ENCODE data around the gene TMEM39A. TPM values are rescaled to one million over a fixed set of nuclear protein-coding genes. Genes with fewer than 3 reads are reported as not detected.

Gene TMEM39A
- total RNA-seq, 1 donor from 2014 or later, result 12.2 TPM

- Histone ChIP-seq H3K9me3 (replicated peaks) (no peaks in the 10 kb centered on the region), H3K4me3 (no peak overlapping the region), H3K36me3 (peaks cover 90% of the 10 kb centered on the region), H3K27me3 (ENCODE audit: low read depth) (no peaks in the 10 kb centered on the region), H3K4me1 (peaks cover 28% of the 10 kb centered on the region), H3K27ac (replicated peaks) (peak overlapping the region; percentile 14)
- intact Hi-C loops (cut with micrococcal nuclease), result no loop called here
- no peak for TF ChIP-seq CTCF (IDR thresholded peaks at IDR 0.05; ENCODE audit: borderline replicate concordance)
- DNase-seq, result no peak
Measured at GRCh38 chr3:119506631-119507030, 43.2 kb upstream of the TMEM39A start.

GRCh38 chr3:119500901-119501300 is 37.5 kb upstream of the TMEM39A start:
- peak overlapping the region; percentile 98 for H3K27ac ChIP-seq (replicated peaks)
- intact Hi-C loops (cut with micrococcal nuclease), result no loop called here
- H3K9me3 ChIP-seq (replicated peaks), result no peaks in the 10 kb centered on the region
- DNase-seq, result no peak
- peak overlapping the region; percentile 93 for H3K4me3 ChIP-seq
- peaks cover 37% of the 10 kb centered on the region for H3K36me3 ChIP-seq
- no peaks in the 10 kb centered on the region for H3K27me3 ChIP-seq (ENCODE audit: low read depth)
- TF ChIP-seq CTCF (IDR thresholded peaks at IDR 0.05; ENCODE audit: borderline replicate concordance), result no peak
- H3K4me1 ChIP-seq, result peaks cover 51% of the 10 kb centered on the region

DNA sequence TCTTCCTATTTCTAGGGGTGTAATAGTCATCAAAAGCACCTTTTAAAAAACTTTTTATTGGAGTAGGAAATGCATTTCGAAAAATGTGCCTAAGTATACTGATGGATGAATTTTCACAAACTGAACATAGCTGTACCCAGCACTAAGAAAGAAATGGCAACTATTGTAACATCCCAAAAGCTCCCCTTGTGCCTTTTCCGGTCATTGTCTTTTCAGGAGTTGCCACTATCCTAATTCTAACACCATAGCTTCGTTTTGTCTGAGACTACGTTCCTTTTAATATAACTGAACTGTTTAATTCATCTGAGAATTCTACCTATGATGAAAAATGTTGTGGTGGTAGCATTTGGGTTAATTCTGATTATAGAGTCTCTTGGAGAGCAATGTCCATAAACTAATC is 36.9 kb upstream of the TMEM39A start:
- Histone ChIP-seq H3K4me1 (peaks cover 51% of the 10 kb centered on the region), H3K4me3 (peak overlapping the region; percentile 93), H3K27me3 (ENCODE audit: low read depth) (no peaks in the 10 kb centered on the region), H3K9me3 (replicated peaks) (no peaks in the 10 kb centered on the region), H3K36me3 (peaks cover 30% of the 10 kb centered on the region), H3K27ac (replicated peaks) (peak overlapping the region; percentile 98)
- no peak for TF ChIP-seq CTCF (IDR thresholded peaks at IDR 0.05; ENCODE audit: borderline replicate concordance)
- intact Hi-C loops (cut with micrococcal nuclease), result no loop called here
- no peak for DNase-seq

DNA sequence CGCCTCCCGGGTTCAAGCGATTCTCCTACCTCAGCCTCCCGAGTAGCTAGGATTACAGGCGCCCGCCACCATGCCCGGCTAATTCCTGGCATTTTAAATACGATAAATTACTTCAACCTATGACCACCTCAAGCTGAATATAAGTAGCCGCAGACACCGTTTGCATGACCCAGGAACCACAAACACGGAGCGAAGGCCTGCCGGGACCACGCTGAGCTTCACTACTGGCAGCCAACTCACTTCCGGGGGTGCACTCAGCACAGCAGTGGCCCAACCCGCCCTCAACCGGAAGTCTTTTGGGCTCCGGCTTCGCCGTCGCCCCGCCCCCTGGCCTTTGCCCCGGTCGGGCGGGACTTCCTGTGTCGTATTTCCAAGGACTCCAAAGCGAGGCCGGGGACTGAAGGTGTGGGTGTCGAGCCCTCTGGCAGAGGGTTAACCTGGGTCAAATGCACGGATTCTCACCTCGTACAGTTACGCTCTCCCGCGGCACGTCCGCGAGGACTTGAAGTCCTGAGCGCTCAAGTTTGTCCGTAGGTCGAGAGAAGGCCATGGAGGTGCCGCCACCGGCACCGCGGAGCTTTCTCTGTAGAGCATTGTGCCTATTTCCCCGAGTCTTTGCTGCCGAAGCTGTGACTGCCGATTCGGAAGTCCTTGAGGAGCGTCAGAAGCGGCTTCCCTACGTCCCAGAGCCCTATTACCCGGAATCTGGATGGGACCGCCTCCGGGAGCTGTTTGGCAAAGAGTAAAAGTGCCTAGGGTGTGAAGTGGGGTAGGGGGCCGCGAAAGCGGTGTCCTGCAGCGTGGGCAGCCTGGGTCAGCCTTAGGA is 35.0 kb upstream of the TMEM39A start, which contains the start of gene TIMMDC1:
Gene TIMMDC1, plus strand, starts transcription at position 362 of the 826 bp plus-strand sequence. Its CDS starts 187 bp downstream, at position 549.
- no peak for TF ChIP-seq CTCF (IDR thresholded peaks at IDR 0.05; ENCODE audit: borderline replicate concordance)
- peak within 1 kb of the TSS; percentile 93 for H3K4me3 ChIP-seq
- no peaks in the 10 kb centered on the region for H3K27me3 ChIP-seq (ENCODE audit: low read depth)
- peak; percentile 97 for DNase-seq
- no peaks in the 10 kb centered on the region for H3K9me3 ChIP-seq (replicated peaks)
- intact Hi-C loops (cut with micrococcal nuclease), result no loop called here
- H3K27ac ChIP-seq (replicated peaks), result peak within 1 kb of the TSS; percentile 98
- H3K4me1 ChIP-seq, result peaks cover 51% of the 10 kb centered on the region
- peaks cover 12% of the 10 kb centered on the region for H3K36me3 ChIP-seq

DNA sequence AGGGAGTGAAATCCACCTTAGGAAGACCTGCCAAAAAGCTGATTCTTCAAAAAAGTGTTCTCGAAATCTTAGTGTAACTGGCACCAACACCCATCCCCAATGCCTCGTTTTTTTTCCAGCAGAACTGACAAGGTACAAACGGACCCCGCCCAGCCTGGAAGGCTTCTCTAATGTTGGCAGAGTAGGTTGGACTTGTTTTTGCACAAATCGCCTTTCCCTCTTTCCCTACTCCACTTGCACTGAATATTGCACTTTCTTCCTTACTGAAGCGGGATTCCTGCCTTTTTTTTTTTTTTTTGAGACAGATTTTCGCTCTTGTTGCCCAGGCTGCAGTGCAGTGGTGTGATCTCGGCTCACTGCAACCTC is 34.4 kb upstream of the TMEM39A start:
- no peaks in the 10 kb centered on the region for H3K9me3 ChIP-seq (replicated peaks)
- H3K4me3 ChIP-seq, result peak overlapping the region; percentile 93
- no peak for DNase-seq
- H3K4me1 ChIP-seq, result peaks cover 51% of the 10 kb centered on the region
- intact Hi-C loops (cut with micrococcal nuclease), result no loop called here
- TF ChIP-seq CTCF (IDR thresholded peaks at IDR 0.05; ENCODE audit: borderline replicate concordance), result no peak
- H3K36me3 ChIP-seq, result peaks cover 9% of the 10 kb centered on the region
- peak overlapping the region; percentile 98 for H3K27ac ChIP-seq (replicated peaks)
- H3K27me3 ChIP-seq (ENCODE audit: low read depth), result no peaks in the 10 kb centered on the region

Data from left ventricle myocardium inferior (tissue), 1 donor.